Mesenchymal stem cell (in vitro differentiated cells and primary cell): ENCODE results near the gene WDR89.

Experiments
- DNase-seq: peaks from one replicate; pipeline ENCODE4 v3.0.0-alpha.2; 2013
- H2AFZ ChIP-seq: one replicate; pipeline ENCODE4 v1.6.1; 2013; ENCODE audit warnings: low read depth, mild to moderate bottlenecking, control low read depth, inconsistent platforms, low read length, moderate library complexity
- H2AK5ac ChIP-seq: 2 replicates; pipeline ENCODE4 v1.6.1; 2013; ENCODE audit warnings: low read length, moderate library complexity, mild to moderate bottlenecking, inconsistent platforms; ENCODE audit not compliant: severe bottlenecking
- H2BK120ac ChIP-seq: one replicate; pipeline ENCODE4 v1.6.1; 2013; ENCODE audit warnings: low read depth, mild to moderate bottlenecking, inconsistent platforms, low read length, moderate library complexity
- H2BK12ac ChIP-seq, 2 experiments: one replicate each; pipeline ENCODE4 v1.6.1; 2013; ENCODE audit warnings: inconsistent platforms in 2 of 2, low read length in 2 of 2, mild to moderate bottlenecking in 2 of 2, moderate library complexity in 2 of 2, control low read depth in 1 of 2
- H2BK15ac ChIP-seq: one replicate; pipeline ENCODE4 v1.6.1; 2013; ENCODE audit warnings: mild to moderate bottlenecking, low read depth, inconsistent platforms; ENCODE audit not compliant: poor library complexity, severe bottlenecking
- H2BK5ac ChIP-seq: 2 replicates; pipeline ENCODE4 v1.6.1; 2013; ENCODE audit warnings: low read depth, mild to moderate bottlenecking, low read length, control low read depth, inconsistent platforms; ENCODE audit not compliant: poor library complexity, severe bottlenecking
- H3K14ac ChIP-seq, 2 experiments: one replicate each; pipeline ENCODE4 v1.6.1; 2013; ENCODE audit warnings: inconsistent platforms in 2 of 2, low read length in 2 of 2, control low read depth in 1 of 2, mild to moderate bottlenecking in 1 of 2, moderate library complexity in 1 of 2
- H3K18ac ChIP-seq, 2 experiments: one replicate each; pipeline ENCODE4 v1.6.1; 2013; ENCODE audit warnings: inconsistent platforms in 2 of 2, low read length in 2 of 2, control low read depth in 1 of 2, low read depth in 1 of 2, mild to moderate bottlenecking in 1 of 2
- H3K23ac ChIP-seq, 2 experiments: one replicate each; pipeline ENCODE4 v1.6.1; 2013; ENCODE audit warnings: inconsistent platforms in 2 of 2, low read length in 2 of 2, mild to moderate bottlenecking in 2 of 2, moderate library complexity in 2 of 2, control low read depth in 1 of 2
- H3K27ac ChIP-seq: 2 replicates; pipeline ENCODE4 v1.5.1; 2013; ENCODE audit warnings: mild to moderate bottlenecking, moderate library complexity, low read length, control low read depth, inconsistent platforms; ENCODE audit not compliant: poor library complexity, severe bottlenecking
- H3K27me3 ChIP-seq, 2 experiments: 2 replicates each; pipeline versions ENCODE4 v1.6.1 to v1.7.0; 2013; ENCODE audit warnings: low read length in 2 of 2, mild to moderate bottlenecking in 2 of 2, moderate library complexity in 2 of 2, control low read depth in 1 of 2, inconsistent platforms in 1 of 2; ENCODE audit not compliant: control insufficient read depth in 1 of 2, insufficient read depth in 1 of 2
- H3K36me3 ChIP-seq, 2 experiments: 2 replicates each; pipeline versions ENCODE4 v1.6.1 to v1.7.0; 2013; ENCODE audit warnings: low read length in 2 of 2, control low read depth in 1 of 2, inconsistent platforms in 1 of 2, low read depth in 1 of 2, mild to moderate bottlenecking in 1 of 2; ENCODE audit not compliant: insufficient read depth in 2 of 2, control insufficient read depth in 1 of 2
- H3K4ac ChIP-seq, 2 experiments: one replicate each; pipeline ENCODE4 v1.6.1; 2013; ENCODE audit warnings: inconsistent platforms in 2 of 2, low read length in 2 of 2, mild to moderate bottlenecking in 2 of 2, moderate library complexity in 2 of 2, control low read depth in 1 of 2, low read depth in 1 of 2
- H3K4me1 ChIP-seq: 2 replicates; pipeline ENCODE4 v1.6.1; 2013; ENCODE audit warnings: low read depth, low read length, control low read depth; ENCODE audit not compliant: control insufficient read depth, insufficient read depth
- H3K4me2 ChIP-seq: 2 replicates; pipeline ENCODE4 v1.6.1; 2013; ENCODE audit warnings: low read length, mild to moderate bottlenecking, inconsistent platforms; ENCODE audit not compliant: poor library complexity, severe bottlenecking
- H3K4me3 ChIP-seq, 2 experiments: 2 replicates each; pipeline versions ENCODE4 v1.5.1 to v1.7.0; 2013; ENCODE audit warnings: low read length in 2 of 2, mild to moderate bottlenecking in 2 of 2, control low read depth in 1 of 2, low read depth in 1 of 2; ENCODE audit not compliant: insufficient read depth in 1 of 2
- H3K79me1 ChIP-seq: replicated peaks from 2 replicates; pipeline ENCODE4 v1.6.1; 2013; ENCODE audit warnings: mild to moderate bottlenecking, control low read depth, low read length, inconsistent platforms; ENCODE audit not compliant: poor library complexity, severe bottlenecking
- H3K9ac ChIP-seq: 2 replicates; pipeline ENCODE4 v1.7.0; 2013; ENCODE audit warnings: mild to moderate bottlenecking, low read length, moderate library complexity
- H3K9me3 ChIP-seq: 2 replicates; pipeline ENCODE4 v1.7.0; 2013; ENCODE audit warnings: mild to moderate bottlenecking, low read length; ENCODE audit not compliant: control insufficient read depth
- H4K8ac ChIP-seq: one replicate; pipeline ENCODE4 v1.6.1; 2013; ENCODE audit warnings: inconsistent platforms, mild to moderate bottlenecking, low read length, moderate library complexity
- H4K91ac ChIP-seq: one replicate; pipeline ENCODE4 v1.6.1; 2013; ENCODE audit warnings: mild to moderate bottlenecking, low read length, inconsistent platforms
- WGBS: methylation state at CpG from one replicate; pipeline ENCODE4 v1.1.7; 2013; ENCODE audit warnings: mixed read lengths; 5-methylcytosine and 5-hydroxymethylcytosine counted together

WDR89 gene

DNA sequence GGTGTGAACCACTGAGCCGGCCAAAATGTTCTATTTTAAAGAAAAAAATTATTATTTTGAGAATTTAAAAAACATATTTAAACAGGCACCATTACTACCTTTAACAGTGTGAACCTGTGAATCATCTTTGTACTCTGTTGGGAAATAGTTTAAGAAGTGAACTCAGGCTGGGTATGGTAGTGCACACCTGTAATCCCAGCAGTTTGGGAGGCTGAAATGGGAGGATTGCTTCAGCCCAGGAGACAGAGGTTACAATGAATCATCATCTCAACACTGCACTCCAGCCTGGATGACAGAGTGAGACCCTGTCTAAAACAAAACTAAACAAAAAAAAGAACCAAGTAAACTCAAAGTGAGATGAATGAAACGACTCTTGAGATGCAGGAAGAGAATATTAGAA lies 3.1 kb upstream of the WDR89 start:
- no peak overlapping the region for H4K91ac ChIP-seq
- no peak overlapping the region for H2AK5ac ChIP-seq
- H3K4me3 ChIP-seq: no peak overlapping the region
- no peak overlapping the region for H3K18ac ChIP-seq
- H3K14ac ChIP-seq: no peak overlapping the region
- no peak overlapping the region for H3K27ac ChIP-seq
- no peak overlapping the region for H2BK5ac ChIP-seq
- no CpG with 5 or more reads among the region's 2 CpGs for WGBS
- H3K4ac ChIP-seq: no peak overlapping the region
- H3K4me1 ChIP-seq: peaks cover 2% of the 10 kb centered on the region
- H3K9me3 ChIP-seq: no peaks in the 10 kb centered on the region
- H2BK12ac ChIP-seq: no peak overlapping the region
- no peak overlapping the region for H3K23ac ChIP-seq
- H3K27me3 ChIP-seq: no peaks in the 10 kb centered on the region
- no peak overlapping the region for H3K9ac ChIP-seq
- no peak overlapping the region for H2BK15ac ChIP-seq
- no peak overlapping the region for H3K4me2 ChIP-seq
- H2AFZ ChIP-seq: no peak overlapping the region
- DNase-seq: no peak
- H4K8ac ChIP-seq: no peak overlapping the region
- H3K36me3 ChIP-seq: no peaks in the 10 kb centered on the region
- H2BK120ac ChIP-seq: no peak overlapping the region
- peaks cover 6% of the 10 kb centered on the region for H3K79me1 ChIP-seq

DNA sequence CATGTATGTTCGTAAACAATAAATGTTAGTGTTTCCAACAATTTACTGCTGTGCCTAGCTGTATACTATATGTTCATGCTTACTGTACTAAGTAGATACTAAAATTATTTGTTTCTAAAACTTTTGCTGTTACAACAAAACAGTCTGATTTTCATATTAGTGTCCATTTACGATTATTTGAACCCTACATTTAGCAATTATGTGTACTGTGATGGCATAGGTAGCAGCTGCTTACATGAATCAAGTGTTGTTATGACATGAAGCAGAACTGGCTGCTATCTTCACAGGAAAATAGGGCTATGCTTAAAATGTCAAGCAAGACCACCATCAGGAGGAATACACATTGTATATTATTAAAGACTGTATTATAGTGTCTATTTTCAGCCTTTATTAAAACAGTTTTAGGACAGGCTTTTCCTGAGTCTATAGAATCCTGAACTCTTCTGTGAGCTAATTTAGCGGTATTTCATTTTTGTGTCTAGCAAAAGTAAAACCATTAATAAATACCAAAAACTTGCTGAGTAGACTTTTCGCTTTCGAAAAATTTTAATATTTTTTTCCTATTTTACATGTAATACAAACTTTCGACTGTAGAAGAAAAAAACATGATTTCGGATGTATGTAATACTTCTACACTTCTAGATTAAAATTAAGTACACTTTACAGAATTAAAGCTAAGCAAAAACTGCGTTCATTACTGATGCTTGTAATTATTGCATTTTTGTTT lies 1.1 kb upstream of the WDR89 start:
- H2AFZ ChIP-seq: no peak overlapping the region
- peak overlapping the region in 1 of 2 experiments; percentile 82 for H3K4me3 ChIP-seq
- no peak overlapping the region for H3K23ac ChIP-seq
- no peak overlapping the region for H2BK15ac ChIP-seq
- H3K27ac ChIP-seq: no peak overlapping the region
- peaks cover 9% of the 10 kb centered on the region for H3K79me1 ChIP-seq
- DNase-seq: no peak
- no peak overlapping the region for H4K91ac ChIP-seq
- H4K8ac ChIP-seq: no peak overlapping the region
- H3K27me3 ChIP-seq: no peaks in the 10 kb centered on the region
- no peak overlapping the region for H2BK12ac ChIP-seq
- 89% methylated on average over 1 of the region's 8 CpGs for WGBS
- no peak overlapping the region for H3K4ac ChIP-seq
- H2BK5ac ChIP-seq: no peak overlapping the region
- peaks cover 2% of the 10 kb centered on the region for H3K4me1 ChIP-seq
- no peak overlapping the region for H3K14ac ChIP-seq
- H3K9ac ChIP-seq: peak overlapping the region; percentile 96
- no peaks in the 10 kb centered on the region for H3K9me3 ChIP-seq
- no peak overlapping the region for H2BK120ac ChIP-seq
- H2AK5ac ChIP-seq: no peak overlapping the region
- H3K36me3 ChIP-seq: no peaks in the 10 kb centered on the region
- H3K18ac ChIP-seq: no peak overlapping the region
- H3K4me2 ChIP-seq: peak overlapping the region; percentile 7

DNA sequence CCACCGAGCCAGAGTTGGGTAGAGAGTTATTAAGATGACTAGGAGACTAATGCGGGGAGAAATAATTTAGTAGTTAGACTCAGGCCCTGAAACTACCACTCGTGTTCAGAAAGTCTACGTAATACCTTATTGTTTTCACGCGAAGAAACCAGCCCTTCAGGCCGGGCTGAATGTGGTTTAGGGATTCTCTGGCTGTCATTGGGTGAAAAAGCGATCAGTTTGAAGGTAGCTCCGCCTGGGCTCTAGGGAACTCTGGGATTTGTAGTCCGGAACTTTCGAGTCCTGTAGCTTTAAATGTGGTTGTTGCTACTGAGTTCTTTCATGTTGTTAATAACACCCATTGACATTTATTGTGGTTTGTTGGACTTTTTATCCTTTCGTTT lies 549 bp upstream of the WDR89 start:
- no peaks in the 10 kb centered on the region for H3K36me3 ChIP-seq
- H3K27me3 ChIP-seq: no peaks in the 10 kb centered on the region
- no peak overlapping the region for H3K23ac ChIP-seq
- no peak overlapping the region for H2BK12ac ChIP-seq
- H3K4ac ChIP-seq: no peak overlapping the region
- no peak overlapping the region for H2BK120ac ChIP-seq
- peaks cover 9% of the 10 kb centered on the region for H3K79me1 ChIP-seq
- peak overlapping the region; percentile 97 for H3K27ac ChIP-seq
- H2BK15ac ChIP-seq: no peak overlapping the region
- H3K9ac ChIP-seq: peak overlapping the region; percentile 96
- peak; percentile 98 for DNase-seq
- peaks cover 2% of the 10 kb centered on the region for H3K4me1 ChIP-seq
- H4K8ac ChIP-seq: peak overlapping the region; percentile 29
- H3K18ac ChIP-seq: peak overlapping the region in 1 of 2 experiments; percentile 55
- WGBS: 0% methylated on average over 8 of the region's 12 CpGs
- H3K14ac ChIP-seq: no peak overlapping the region
- no peaks in the 10 kb centered on the region for H3K9me3 ChIP-seq
- H2AK5ac ChIP-seq: no peak overlapping the region
- H3K4me3 ChIP-seq: peak overlapping the region; percentile 37 to 82
- H2BK5ac ChIP-seq: peak overlapping the region; percentile 14
- H2AFZ ChIP-seq: no peak overlapping the region
- no peak overlapping the region for H3K4me2 ChIP-seq
- H4K91ac ChIP-seq: no peak overlapping the region

DNA sequence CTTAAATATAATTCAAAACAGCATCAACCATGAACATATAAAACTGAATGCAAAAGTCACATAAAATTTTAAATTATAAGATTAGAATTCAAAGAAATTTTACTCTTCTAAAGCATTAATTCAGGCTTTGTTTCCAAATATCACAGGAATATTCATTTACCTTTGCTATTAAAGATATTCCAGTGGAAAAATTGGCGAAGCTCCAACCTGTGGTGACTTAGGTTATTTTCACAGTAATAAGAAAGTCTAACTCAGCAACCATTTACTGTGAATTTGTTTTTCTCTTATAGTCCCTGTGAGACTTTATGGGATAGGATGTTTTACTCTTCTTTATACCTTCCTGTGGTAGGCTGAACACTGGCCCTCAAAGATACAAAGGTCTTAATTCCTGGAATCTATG lies 3.2 kb downstream of the WDR89 start:
- Histone ChIP-seq H3K27me3 (no peaks in the 10 kb centered on the region), H2BK5ac (no peak overlapping the region), H3K79me1 (peaks cover 7% of the 10 kb centered on the region), H2AK5ac (no peak overlapping the region), H3K27ac (no peak overlapping the region), H2AFZ (no peak overlapping the region), H3K36me3 (no peaks in the 10 kb centered on the region), H2BK120ac (no peak overlapping the region), H3K4me2 (no peak overlapping the region), H3K9me3 (peaks cover 5% of the 10 kb centered on the region), H3K23ac (no peak overlapping the region), H4K8ac (no peak overlapping the region), H3K4me3 (no peak overlapping the region), H3K4ac (no peak overlapping the region), H3K18ac (no peak overlapping the region), H2BK12ac (no peak overlapping the region), H4K91ac (no peak overlapping the region), H3K4me1 (peaks cover 2% of the 10 kb centered on the region), H3K9ac (no peak overlapping the region), H3K14ac (no peak overlapping the region), H2BK15ac (no peak overlapping the region)
- no peak for DNase-seq
- no CpG with 5 or more reads among the region's 1 CpG for WGBS
